H1 (cell line): ENCODE measurements around the gene VSTM2B. TPM values are rescaled to one million over a fixed set of nuclear protein-coding genes. Genes with fewer than 3 reads are reported as not detected.

Experiments
- CTCF ChIA-PET: fragments of 300-600 bp; sonication (Branson Sonifier 250); formaldehyde crosslinking; loops from one replicate; lab custom pipeline; 2021; ENCODE audit not compliant: partially characterized antibody; lab: Charles Lee
- POLR2A ChIA-PET: fragments of 300-600 bp; sonication (Branson Sonifier 250); formaldehyde crosslinking; loops from one replicate; lab custom pipeline; 2021; ENCODE audit warnings: inconsistent platforms; ENCODE audit not compliant: partially characterized antibody; lab: Charles Lee
- DNase-seq, 2 experiments: peaks; one replicate each; pipeline versions ENCODE4 v3.0.0 to v3.0.0-alpha.2; 2010 to 2022; ENCODE audit warnings: low spot score in 2 of 2, low read depth in 1 of 2, mixed read lengths in 1 of 2
- FAIRE-seq: peaks from 2 replicates; lab custom pipeline; 2011; peaks lifted over from hg19 to GRCh38; lab: Jason Lieb, UNC
- H2AFZ ChIP-seq: 2 replicates; pipeline ENCODE4 v1.8.1; 2012; ENCODE audit warnings: low read length, inconsistent platforms
- H2AK5ac ChIP-seq: 2 replicates; pipeline ENCODE4 v1.6.1; 2013; ENCODE audit warnings: low read depth, low read length
- H2BK120ac ChIP-seq: replicated peaks from 2 replicates; pipeline ENCODE3; 2013; ENCODE audit warnings: low read depth, low read length, inconsistent platforms
- H2BK12ac ChIP-seq: 2 replicates; pipeline ENCODE4 v1.6.1; 2013; ENCODE audit warnings: low read depth, low read length
- H2BK15ac ChIP-seq: 2 replicates; pipeline ENCODE4 v1.6.1; 2013; ENCODE audit warnings: low read length
- H2BK20ac ChIP-seq: 2 replicates; pipeline ENCODE4 v1.6.1; 2013; ENCODE audit warnings: low read length
- H2BK5ac ChIP-seq: 2 replicates; pipeline ENCODE4 v1.6.1; 2013; ENCODE audit warnings: low read depth, low read length
- H3K14ac ChIP-seq: 2 replicates; pipeline ENCODE4 v1.6.1; 2013; ENCODE audit warnings: inconsistent platforms; ENCODE audit not compliant: insufficient read length
- H3K18ac ChIP-seq: 2 replicates; pipeline ENCODE4 v1.6.1; 2013; ENCODE audit warnings: low read length; ENCODE audit errors: extremely low read depth
- H3K23ac ChIP-seq: 2 replicates; pipeline ENCODE4 v1.6.1; 2013; ENCODE audit warnings: inconsistent platforms; ENCODE audit not compliant: insufficient read length
- H3K23me2 ChIP-seq: 2 replicates; pipeline ENCODE4 v1.6.1; 2013; ENCODE audit warnings: low read depth, low read length
- H3K27ac ChIP-seq: 2 replicates; pipeline ENCODE4 v1.6.1; 2011; ENCODE audit warnings: low read depth, low read length, inconsistent platforms
- H3K27me3 ChIP-seq, 4 experiments: replicated peaks in 1 of 4; 1 replicate in 1 of 4; 2 replicates in 3 of 4; pipeline versions ENCODE4 v1.6.1 to v1.8.1; 2011 to 2013; ENCODE audit warnings: low read length in 3 of 4, mild to moderate bottlenecking in 3 of 4, inconsistent platforms in 2 of 4, mixed read lengths in 2 of 4, moderate library complexity in 1 of 4; ENCODE audit not compliant: control insufficient read depth in 3 of 4, insufficient read depth in 3 of 4; ENCODE audit errors: extremely low read depth in 1 of 4
- H3K36me3 ChIP-seq, 4 experiments: 2 replicates each; pipeline versions ENCODE4 v1.6.1 to v1.8.1; 2011 to 2013; ENCODE audit warnings: mild to moderate bottlenecking in 4 of 4, low read length in 3 of 4, moderate library complexity in 2 of 4, control low read depth in 1 of 4, inconsistent platforms in 1 of 4; ENCODE audit not compliant: insufficient read depth in 4 of 4, control insufficient read depth in 2 of 4
- H3K4ac ChIP-seq: replicated peaks from 2 replicates; pipeline ENCODE3; 2013; ENCODE audit warnings: low read length, low read depth, mixed read lengths, inconsistent platforms; ENCODE audit not compliant: insufficient read length
- H3K4me1 ChIP-seq, 4 experiments: replicated peaks in 1 of 4; 1 replicate in 1 of 4; 2 replicates in 3 of 4; pipeline versions ENCODE4 v1.6.1 to v1.8.1; 2011 to 2013; ENCODE audit warnings: low read length in 3 of 4, inconsistent platforms in 2 of 4, mixed read lengths in 1 of 4; ENCODE audit not compliant: insufficient read depth in 4 of 4, control insufficient read depth in 3 of 4
- H3K4me2 ChIP-seq, 2 experiments: 2 replicates each; pipeline versions ENCODE4 v1.6.1 to v1.8.1; 2011 to 2013; ENCODE audit warnings: low read depth in 2 of 2, low read length in 2 of 2, control low read depth in 1 of 2, inconsistent platforms in 1 of 2, mild to moderate bottlenecking in 1 of 2; ENCODE audit not compliant: insufficient read depth in 1 of 2
- H3K4me3 ChIP-seq, 4 experiments: fragments of 200-600, 300-600 bp in 1 of 4; sonication (generic), shearing (Covaris generic), sonication (Bioruptor Twin) in 1 of 4; 2 replicates each; pipeline versions ENCODE4 v1.5.1 to v1.8.1; 2011 to 2016; ENCODE audit warnings: low read length in 4 of 4, low read depth in 3 of 4, control low read depth in 2 of 4, inconsistent platforms in 2 of 4, mild to moderate bottlenecking in 2 of 4, mixed read lengths in 1 of 4, moderate library complexity in 1 of 4; ENCODE audit not compliant: insufficient read depth in 2 of 4; ENCODE audit errors: extremely low read depth in 1 of 4
- H3K56ac ChIP-seq: replicated peaks from 2 replicates; pipeline ENCODE3; 2013; ENCODE audit warnings: low read depth, mild to moderate bottlenecking, mixed read lengths, low read length, inconsistent platforms; ENCODE audit not compliant: insufficient read length
- H3K79me1 ChIP-seq: 2 replicates; pipeline ENCODE4 v1.6.1; 2013; ENCODE audit warnings: low read depth, low read length, control low read depth
- H3K79me2 ChIP-seq, 2 experiments: 2 replicates each; pipeline versions ENCODE4 v1.6.1 to v1.8.1; 2012 to 2013; ENCODE audit warnings: low read length in 2 of 2, mild to moderate bottlenecking in 2 of 2, inconsistent platforms in 1 of 2; ENCODE audit not compliant: insufficient read depth in 2 of 2, control insufficient read depth in 1 of 2
- H3K9ac ChIP-seq, 4 experiments: replicated peaks in 1 of 4; 1 replicate in 1 of 4; 2 replicates in 3 of 4; pipeline versions ENCODE4 v1.6.1 to v1.8.1; 2011 to 2013; ENCODE audit warnings: low read depth in 3 of 4, low read length in 3 of 4, control low read depth in 2 of 4, mild to moderate bottlenecking in 2 of 4, moderate library complexity in 2 of 4, inconsistent platforms in 1 of 4; ENCODE audit errors: extremely low read depth in 1 of 4
- H3K9me3 ChIP-seq, 2 experiments: 2 replicates each; pipeline versions ENCODE4 v1.6.1 to v1.8.1; 2012 to 2013; ENCODE audit warnings: mild to moderate bottlenecking in 2 of 2, moderate library complexity in 2 of 2, control low read depth in 1 of 2, inconsistent platforms in 1 of 2, low read depth in 1 of 2, low read length in 1 of 2, mixed read lengths in 1 of 2; ENCODE audit not compliant: insufficient read depth in 2 of 2
- H4K20me1 ChIP-seq, 2 experiments: replicated peaks in 1 of 2; 2 replicates each; pipeline versions ENCODE3 to v1.8.1; 2011 to 2013; ENCODE audit warnings: inconsistent platforms in 2 of 2, low read length in 2 of 2, mild to moderate bottlenecking in 1 of 2; ENCODE audit not compliant: insufficient read depth in 2 of 2, control insufficient read depth in 1 of 2
- H4K5ac ChIP-seq: 2 replicates; pipeline ENCODE4 v1.6.1; 2013; ENCODE audit warnings: low read length, low read depth, mixed read lengths, inconsistent platforms; ENCODE audit not compliant: insufficient read length
- H4K8ac ChIP-seq: 2 replicates; pipeline ENCODE4 v1.8.0; 2013; ENCODE audit warnings: mild to moderate bottlenecking, moderate library complexity, low read length, inconsistent platforms; ENCODE audit not compliant: insufficient read depth; ENCODE audit errors: extremely low read depth
- H4K91ac ChIP-seq: replicated peaks from 2 replicates; pipeline ENCODE3; 2013; ENCODE audit warnings: low read length, mixed read lengths, inconsistent platforms; ENCODE audit not compliant: insufficient read length
- GABPA ChIP-seq: IDR thresholded peaks from 2 replicates; pipeline ENCODE4 v1.6.1; 2011; ENCODE audit warnings: mild to moderate bottlenecking, low read length, moderate library complexity, borderline replicate concordance; ENCODE audit not compliant: insufficient read depth
- RBBP5 ChIP-seq: IDR thresholded peaks from 2 replicates; pipeline ENCODE4 v1.7.1; 2012; ENCODE audit warnings: low read depth, mild to moderate bottlenecking, inconsistent platforms, low read length, moderate library complexity, borderline replicate concordance
- WGBS, 2 experiments: shearing (Covaris generic) in 1 of 2; methylation state at CpG; one replicate each; pipeline versions ENCODE4 v1.1.6 to v1.1.7; 2013 to 2015; ENCODE audit warnings: low lambda C conversion rate in 2 of 2, mixed read lengths in 2 of 2, inconsistent platforms in 1 of 2, low coverage in 1 of 2, missing lambda C conversion rate in 1 of 2; ENCODE audit not compliant: insufficient replicate concordance in 2 of 2, insufficient coverage in 1 of 2, insufficient read length in 1 of 2; ENCODE audit errors: extremely low coverage in 1 of 2, missing lambda C conversion rate in 1 of 2; 5-methylcytosine and 5-hydroxymethylcytosine counted together
- long read RNA-seq, 2 experiments: library from RNA in 1 of 2; library from capped mRNA in 1 of 2; stranded (forward); transcript quantifications; one replicate each; pipeline ENCODE4 v2.0.0, GENCODE V29; 2021; ENCODE audit warnings: inconsistent platforms in 1 of 2
- polyA minus RNA-seq, 3 experiments: library from RNA; depleted of rRNA, polyadenylated mRNA; stranded (reverse); fragments of >200 nt; gene quantifications; 1 replicate in 2 of 3; 2 replicates in 1 of 3; pipeline ENCODE4 v1.2.3, GENCODE V29; 2011
- polyA plus RNA-seq, 7 experiments: library from polyadenylated mRNA; depleted of rRNA in 3 of 7; stranded (reverse) in 5 of 7; unstranded in 2 of 7; fragments of >200 nt in 5 of 7; fragments of 200-250 nt in 2 of 7; gene quantifications; 1 replicate in 5 of 7; 2 replicates in 1 of 7; 4 replicates in 1 of 7; pipeline versions ENCODE4 v1.2.1 to v1.2.3, GENCODE V29; 2011 to 2013; ENCODE audit warnings: missing spikeins in 2 of 7, mixed read lengths in 2 of 7
- total RNA-seq: library from RNA; stranded (reverse); fragmentation: NEBNext Ultra II Directional; extraction: Animal tissue kit (Norgen Biotek cat#: 25700); gene quantifications from 2 replicates; pipeline ENCODE4 v1.2.1, GENCODE V29; 2021
- TF ChIP-seq, protein P1 (sequence below): IDR thresholded peaks from 2 replicates; pipeline ENCODE4 v1.6.1; 2012; ENCODE audit warnings: inconsistent platforms
- TF ChIP-seq, protein P2 (sequence below): IDR thresholded peaks from 2 replicates; pipeline ENCODE4 v1.6.1; 2012; ENCODE audit warnings: inconsistent platforms

Gene VSTM2B
- total RNA-seq (1.2 and 1.5 TPM in 2 replicates), polyA plus RNA-seq (2011; rRNA removed) (0.82 and 1.6 TPM in 2 replicates), polyA minus RNA-seq (2011; rRNA and poly(A)+ RNA removed) (not detected in 2 replicates)
- 1.6 TPM for polyA plus RNA-seq (2011; cell fraction: cytosol; rRNA removed)
- polyA plus RNA-seq (2011; cell fraction: nucleus; rRNA removed) = 0.84 TPM
- polyA plus RNA-seq (2012, experiment 1 of 2) = 0.23 to 0.97 TPM (median 0.69 TPM) in 4 replicates
- polyA plus RNA-seq (2012, experiment 2 of 2) = 0.34 TPM
- 0.67 TPM for polyA plus RNA-seq (2013, experiment 1 of 2)
- 0.55 TPM for polyA plus RNA-seq (2013, experiment 2 of 2)
- 1.0 TPM for polyA minus RNA-seq (2011; cell fraction: cytosol; rRNA and poly(A)+ RNA removed)
- polyA minus RNA-seq (2011; cell fraction: nucleus; rRNA and poly(A)+ RNA removed) = 0.80 TPM
- long read RNA-seq, experiment 1, partial matches to known transcripts = 1 of 1 reads
- long read RNA-seq, experiment 1, other reads (novel, unspliced or antisense) = 0 of 1 reads
- long read RNA-seq, experiment 2 = 0 reads

DNA sequence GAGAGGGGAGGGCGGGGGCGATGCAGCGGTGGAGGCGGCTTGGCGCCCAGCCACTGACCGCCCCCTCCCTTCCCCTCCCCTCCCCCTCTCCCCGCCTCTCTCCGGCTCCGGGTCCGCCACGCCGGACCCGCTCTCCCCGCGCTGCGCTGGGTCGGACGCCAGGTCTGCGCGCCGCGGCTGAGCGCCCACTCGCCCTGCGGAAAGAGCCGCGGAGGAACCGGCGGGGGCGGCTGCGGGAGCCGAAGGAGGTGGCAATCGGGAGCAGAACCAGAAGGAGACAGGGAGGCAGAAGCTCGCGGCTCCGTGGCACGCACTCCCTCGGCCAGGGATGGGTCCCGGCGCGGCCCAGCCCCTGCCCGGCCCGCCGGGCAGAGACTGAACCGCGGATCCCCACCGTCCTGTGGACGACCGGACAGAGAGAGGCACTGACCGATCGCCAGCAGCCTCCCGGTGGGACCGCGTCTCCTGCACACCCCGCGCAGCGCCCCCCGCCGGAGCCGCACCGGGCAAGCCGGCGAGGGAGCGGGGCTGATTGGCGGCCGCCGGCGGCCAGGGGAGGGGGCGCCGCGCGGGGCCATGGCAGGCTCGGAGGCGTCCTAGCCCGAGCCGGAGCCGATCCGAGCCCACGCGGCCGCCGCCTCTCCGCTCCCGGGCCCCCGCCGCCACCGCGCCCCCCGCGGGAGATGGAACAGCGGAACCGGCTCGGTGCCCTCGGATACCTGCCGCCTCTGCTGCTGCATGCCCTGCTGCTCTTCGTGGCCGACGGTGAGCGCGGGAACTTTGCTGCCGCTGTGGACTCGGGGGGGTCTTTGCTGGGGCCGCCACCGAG lies at the start of gene VSTM2B:
VSTM2B (plus strand) TSS at position 94 of the 829 bp plus-strand sequence; CDS start at position 684, 590 bp downstream.
- no peak within 1 kb of the TSS for H2BK120ac ChIP-seq
- H3K14ac ChIP-seq = no peak within 1 kb of the TSS
- no peak for FAIRE-seq
- no peak within 1 kb of the TSS for H3K27ac ChIP-seq
- peak within 1 kb of the TSS; percentile 53 to 80 (median 54) for H3K4me3 ChIP-seq
- peak within 1 kb of the TSS; percentile 11; the same call in 1 of the 2 replicates for H2AFZ ChIP-seq
- H3K23ac ChIP-seq = no peak within 1 kb of the TSS
- H3K9me3 ChIP-seq = no peaks in the 10 kb centered on the region; a peak in 1 of 4 replicates
- peak within 1 kb of the TSS; percentile 79 to 98 for H3K4me2 ChIP-seq
- peak within 1 kb of the TSS; percentile 48 for H3K18ac ChIP-seq
- ChIA-PET POLR2A (interaction anchor here (1.1 kb wide), 1 partner anchor 10 kb away, joined by 3 read pairs; no protein-coding TSS in a partner anchor), CTCF (interaction anchor here (1.0 to 5.6 kb wide), 4 partner anchors 49 to 265 kb away, joined by 3 to 42 read pairs (median 5); no protein-coding TSS in a partner anchor)
- no peak within 1 kb of the TSS for H4K91ac ChIP-seq
- H3K79me1 ChIP-seq = no peaks in the 10 kb centered on the region
- H2BK12ac ChIP-seq = 0 out of 2 replicates have a peak within 1 kb of the TSS, but pooled peaks have one; percentile 39
- no peak within 1 kb of the TSS for H3K9ac ChIP-seq
- peak in 1 of 2 experiments; percentile 71 for DNase-seq
- H2BK5ac ChIP-seq = no peak within 1 kb of the TSS
- no peak within 1 kb of the TSS for H3K56ac ChIP-seq
- no peak within 1 kb of the TSS for H4K5ac ChIP-seq
- H2BK15ac ChIP-seq = peak within 1 kb of the TSS; percentile 29; the same call in 1 of the 2 replicates
- peaks cover 50 to 84% (median 75%) of the 10 kb centered on the region in 4 experiments for H3K27me3 ChIP-seq
- no peak within 1 kb of the TSS for H3K4ac ChIP-seq
- WGBS, 2 experiments = 2% methylated on average over 39 of the region's 104 CpGs; no CpG with 5 or more reads in 1 of the 2 experiments
- no peak within 1 kb of the TSS for H2AK5ac ChIP-seq
- H3K4me1 ChIP-seq = peaks cover 6 to 45% (median 12%) of the 10 kb centered on the region in 4 experiments; a peak in 6 of 7 replicates
- H2BK20ac ChIP-seq = no peak within 1 kb of the TSS
- peaks cover 41% of the 10 kb centered on the region for H3K23me2 ChIP-seq
- H3K36me3 ChIP-seq = no peaks in the 10 kb centered on the region
- no peaks in the 10 kb centered on the region for H3K79me2 ChIP-seq
- H4K20me1 ChIP-seq = peaks cover 3 to 11% of the 10 kb centered on the region in 2 experiments
- peak within 1 kb of the TSS; percentile 51; the same call in 1 of the 2 replicates for H4K8ac ChIP-seq
- peak; percentile 45; the same call in 1 of the 2 replicates for TF ChIP-seq RBBP5
- no peak for TF ChIP-seq GABPA
- TF ChIP-seq, protein P1, sequence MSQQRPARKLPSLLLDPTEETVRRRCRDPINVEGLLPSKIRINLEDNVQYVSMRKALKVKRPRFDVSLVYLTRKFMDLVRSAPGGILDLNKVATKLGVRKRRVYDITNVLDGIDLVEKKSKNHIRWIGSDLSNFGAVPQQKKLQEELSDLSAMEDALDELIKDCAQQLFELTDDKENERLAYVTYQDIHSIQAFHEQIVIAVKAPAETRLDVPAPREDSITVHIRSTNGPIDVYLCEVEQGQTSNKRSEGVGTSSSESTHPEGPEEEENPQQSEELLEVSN = peak; percentile 65; the same call in 1 of the 2 replicates
- TF ChIP-seq, protein P2, sequence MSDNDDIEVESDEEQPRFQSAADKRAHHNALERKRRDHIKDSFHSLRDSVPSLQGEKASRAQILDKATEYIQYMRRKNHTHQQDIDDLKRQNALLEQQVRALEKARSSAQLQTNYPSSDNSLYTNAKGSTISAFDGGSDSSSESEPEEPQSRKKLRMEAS = peak; percentile 44
